K562 (cell line): ENCODE results near the gene DNAH3. TPM values are rescaled to one million over a fixed set of nuclear protein-coding genes. Genes with fewer than 3 reads are reported as not detected.

ENCODE experiments used
- ARHGAP35 ChIP-seq: fragments of 450-650 bp; IDR thresholded peaks from 2 replicates; pipeline ENCODE4 v1.6.1; 2018; ENCODE audit not compliant: partially characterized antibody
- ASH1L ChIP-seq: fragments of 450-650 bp; IDR thresholded peaks from 2 replicates; pipeline ENCODE4 v1.6.1; 2018; ENCODE audit warnings: borderline replicate concordance, mild to moderate bottlenecking, low read depth; ENCODE audit not compliant: partially characterized antibody
- BMI1 ChIP-seq: fragments of 150-350 bp; IDR thresholded peaks from 2 replicates; pipeline ENCODE4 v1.6.1; 2014; ENCODE audit warnings: low read length
- CHD7 ChIP-seq: fragments of 200-600 bp; sonication (generic); IDR thresholded peaks from one replicate; pipeline ENCODE4 v1.6.1; 2012; ENCODE audit warnings: mild to moderate bottlenecking, low read depth, low read length, inconsistent platforms
- EGR1 ChIP-seq: fragments of 450-650 bp; conservative IDR thresholded peaks from 2 replicates; pipeline ENCODE4 v1.6.1; 2017; ENCODE audit warnings: mild to moderate bottlenecking
- HDAC1 ChIP-seq, 2 experiments: fragments of 450-650 bp; IDR thresholded peaks; 2 replicates each; pipeline ENCODE4 v1.6.1; 2016 to 2017; ENCODE audit warnings: inconsistent platforms in 1 of 2, mild to moderate bottlenecking in 1 of 2, moderate library complexity in 1 of 2
- ILK ChIP-seq: fragments of 450-650 bp; IDR thresholded peaks from 2 replicates; pipeline ENCODE4 v1.6.1; 2016; ENCODE audit warnings: missing genetic modification characterization, low read depth, mild to moderate bottlenecking, missing compliant biosample characterization, moderate library complexity, borderline replicate concordance
- RBM34 ChIP-seq: fragments of 200-400 bp; formaldehyde crosslinking; IDR thresholded peaks from 2 replicates; pipeline ENCODE4 v1.6.1; 2018; ENCODE audit warnings: low read length, borderline replicate concordance; ENCODE audit not compliant: insufficient read depth
- TOE1 ChIP-seq, 2 experiments: fragments of 450-650 bp in 1 of 2; sonication (generic) in 1 of 2; formaldehyde crosslinking in 1 of 2; IDR thresholded peaks; 2 replicates each; pipeline versions ENCODE4 v1.7.1 to v1.8.0; 2016 to 2022; ENCODE audit warnings: borderline replicate concordance in 2 of 2, mild to moderate bottlenecking in 2 of 2, antibody characterized with exemption in 1 of 2, inconsistent platforms in 1 of 2, low read depth in 1 of 2, missing genetic modification reagents in 1 of 2, moderate library complexity in 1 of 2
- U2AF1 ChIP-seq: fragments of 200-400 bp; formaldehyde crosslinking; optimal IDR thresholded peaks from 2 replicates; pipeline ENCODE3; 2017; ENCODE audit warnings: mild to moderate bottlenecking, low read depth, low read length, moderate library complexity
- ZNF146 ChIP-seq: IDR thresholded peaks from one replicate; pipeline ENCODE4 v1.6.1; 2018; ENCODE audit warnings: missing compliant biosample characterization; ENCODE audit not compliant: unreplicated experiment
- ZNF696 ChIP-seq: fragments of 250-450 bp; sonication (Bioruptor Pico); conservative IDR thresholded peaks from 2 replicates; pipeline ENCODE4 v1.4.0; 2020; ENCODE audit warnings: mild to moderate bottlenecking, moderate library complexity
- polyA plus RNA-seq, 8 experiments: library from polyadenylated mRNA; depleted of rRNA in 4 of 8; stranded (reverse) in 5 of 8; unstranded in 3 of 8; fragments of >200 nt; fragmentation: Nextera tagmentation in 2 of 8; fragmentation: Illumina TruSeq in 1 of 8; extraction: Ambion mirVana in 2 of 8; extraction: Trizol in 1 of 8; gene quantifications; 2 replicates each; pipeline versions ENCODE4 v1.2.1 to v1.2.3, GENCODE V29; 2011 to 2014; ENCODE audit warnings: inconsistent platforms in 1 of 8, missing spikeins in 1 of 8
- total RNA-seq, 7 experiments: library from RNA; depleted of rRNA in 6 of 7; stranded (reverse); fragments of >200 nt in 6 of 7; fragmentation: Illumina TruSeq in 2 of 7; extraction: Trizol in 2 of 7; gene quantifications; 2 replicates each; pipeline versions ENCODE4 v1.2.1 to v1.2.3, GENCODE V29; 2011 to 2021; ENCODE audit warnings: low replicate concordance in 1 of 7
- TF ChIP-seq, protein P1 (sequence below), 2 experiments: fragments of 200-800 bp in 1 of 2; sonication (Bioruptor generic) in 1 of 2; sonication (generic) in 1 of 2; formaldehyde crosslinking in 1 of 2; IDR thresholded peaks in 1 of 2; conservative IDR thresholded peaks in 1 of 2; 2 replicates each; pipeline versions ENCODE4 v1.5.0 to v1.6.1; 2016 to 2020; ENCODE audit warnings: missing compliant biosample characterization in 1 of 2, missing genetic modification characterization in 1 of 2, missing genetic modification reagents in 1 of 2

Gene DNAH3
- total and polyA plus RNA-seq, 9 of the 15 experiments (the other 6 are each of a cell fraction or from before 2014, with no cell fraction given), result 0.32 to 0.84 (median 0.44) TPM

DNA sequence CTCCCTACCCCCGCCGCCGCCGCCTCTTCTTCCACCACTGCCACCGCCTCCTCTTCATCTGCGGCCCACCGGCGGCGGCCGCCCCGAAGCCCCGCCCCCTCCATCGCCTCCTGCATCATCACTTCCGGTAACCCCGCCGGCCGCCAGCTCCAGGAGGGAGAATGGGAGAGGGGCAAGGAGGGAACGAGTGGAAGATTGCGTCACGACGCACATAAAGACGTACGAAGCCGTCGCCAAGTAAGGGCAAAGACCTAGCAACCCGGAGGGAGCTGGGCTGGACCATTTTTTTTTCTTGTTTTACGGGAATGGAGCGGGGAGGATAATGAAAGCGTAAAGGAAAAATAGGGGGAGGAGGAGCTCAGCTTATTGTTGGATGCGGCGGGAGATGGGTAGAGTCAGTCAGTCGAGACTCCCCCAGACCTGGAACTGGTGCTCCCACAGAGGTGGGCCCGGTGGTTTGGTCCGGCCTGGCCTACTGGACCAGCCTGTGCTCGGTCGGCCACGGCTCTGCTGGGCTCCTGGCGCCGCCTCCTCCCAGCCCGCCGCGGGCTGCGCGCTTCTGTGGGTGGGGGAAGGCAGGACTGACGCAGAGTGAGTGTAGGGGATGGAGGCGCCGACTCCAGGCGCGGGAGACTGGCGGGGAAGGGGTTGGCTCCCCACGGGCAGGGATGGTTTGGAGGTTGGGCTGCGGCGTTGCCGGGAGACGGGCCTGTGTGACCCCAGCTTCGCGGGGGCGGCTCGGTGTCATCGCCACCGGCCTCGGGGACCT is 250.2 kb downstream of the DNAH3 start, which contains the start of the genes DCUN1D3 and LYRM1 (continued):
- TF ChIP-seq HDAC1 (IDR thresholded peaks at IDR 0.05), result peak in 1 of 2 experiments; percentile 73; a peak in 1 of 4 replicates
- no peak for TF ChIP-seq U2AF1
- no peak for TF ChIP-seq CHD7
- no peak for TF ChIP-seq ZNF696 (CRISPR knock-in tag)
- no peak for TF ChIP-seq ILK (tag)
- TF ChIP-seq ARHGAP35, result no peak
- no peak for TF ChIP-seq RBM34
- no peak for TF ChIP-seq ZNF146
- TF ChIP-seq ASH1L, result peak; percentile 73
- peak; percentile 98 for TF ChIP-seq EGR1
- TF ChIP-seq BMI1, result no peak
- peak; percentile 65; the same call in 1 of the 2 replicates for TF ChIP-seq TOE1 (IDR thresholded peaks at IDR 0.05; ENCODE audit: borderline replicate concordance)
- no peak for TF ChIP-seq TOE1 (CRISPR knock-in tag; IDR thresholded peaks at IDR 0.05; ENCODE audit: borderline replicate concordance, low read depth)
- TF ChIP-seq, protein P1, sequence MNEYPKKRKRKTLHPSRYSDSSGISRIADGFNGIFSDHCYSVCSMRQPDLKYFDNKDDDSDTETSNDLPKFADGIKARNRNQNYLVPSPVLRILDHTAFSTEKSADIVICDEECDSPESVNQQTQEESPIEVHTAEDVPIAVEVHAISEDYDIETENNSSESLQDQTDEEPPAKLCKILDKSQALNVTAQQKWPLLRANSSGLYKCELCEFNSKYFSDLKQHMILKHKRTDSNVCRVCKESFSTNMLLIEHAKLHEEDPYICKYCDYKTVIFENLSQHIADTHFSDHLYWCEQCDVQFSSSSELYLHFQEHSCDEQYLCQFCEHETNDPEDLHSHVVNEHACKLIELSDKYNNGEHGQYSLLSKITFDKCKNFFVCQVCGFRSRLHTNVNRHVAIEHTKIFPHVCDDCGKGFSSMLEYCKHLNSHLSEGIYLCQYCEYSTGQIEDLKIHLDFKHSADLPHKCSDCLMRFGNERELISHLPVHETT (CRISPR knock-in tag; conservative IDR thresholded peaks at IDR 0.05 in 1 of 2, IDR thresholded peaks at IDR 0.05 in 1 of 2), result no peak; a peak in 1 of 4 replicates
